ENCODE measurements around the gene CPLANE2.

Gene CPLANE2

GRCh38 chr1:16235347-16235746 is 1.6 kb downstream of the CPLANE2 start:
- no peak overlapping the region; the same call in 1 of the 2 replicates for H3K27ac ChIP-seq
- TF ChIP-seq ZFX (IDR thresholded peaks at IDR 0.05) (no peak), CTCF (conservative IDR thresholded peaks at IDR 0.05) (no peak)

- TF ChIP-seq CTCF (conservative IDR thresholded peaks at IDR 0.05) (no peak), ZFX (IDR thresholded peaks at IDR 0.05) (no peak)
- no peak overlapping the region for H3K27ac ChIP-seq
Measured at GRCh38 chr1:16233431-16233830, 3.6 kb downstream of the CPLANE2 start.

- H3K27ac ChIP-seq, result no peak overlapping the region
- TF ChIP-seq ZFX (IDR thresholded peaks at IDR 0.05) (no peak), CTCF (conservative IDR thresholded peaks at IDR 0.05) (no peak)
Measured at GRCh38 chr1:16232316-16232710, 4.7 kb downstream of the CPLANE2 start.

- TF ChIP-seq ZFX (IDR thresholded peaks at IDR 0.05), result no peak
- TF ChIP-seq CTCF (conservative IDR thresholded peaks at IDR 0.05), result no peak
- no peak overlapping the region for H3K27ac ChIP-seq
Measured at GRCh38 chr1:16231331-16232315, 5.4 kb downstream of the CPLANE2 start.

- TF ChIP-seq ZFX (IDR thresholded peaks at IDR 0.05) (no peak), CTCF (conservative IDR thresholded peaks at IDR 0.05) (no peak)
- no peak overlapping the region for H3K27ac ChIP-seq
Measured at GRCh38 chr1:16230744-16231143, 6.2 kb downstream of the CPLANE2 start.

GRCh38 chr1:16229976-16230740 is 6.8 kb downstream of the CPLANE2 start:
- H3K27ac ChIP-seq, result no peak overlapping the region
- TF ChIP-seq CTCF (conservative IDR thresholded peaks at IDR 0.05) (no peak), ZFX (IDR thresholded peaks at IDR 0.05) (no peak)
